GM21367 (cell line): ENCODE data around the gene CDK14.

Experiments
- ATAC-seq: cut with Tn5 transposase; IDR thresholded peaks from one replicate; pipeline ENCODE4 v1.9.1; 2021; ENCODE audit not compliant: unreplicated experiment

The CDK14 gene

DNA sequence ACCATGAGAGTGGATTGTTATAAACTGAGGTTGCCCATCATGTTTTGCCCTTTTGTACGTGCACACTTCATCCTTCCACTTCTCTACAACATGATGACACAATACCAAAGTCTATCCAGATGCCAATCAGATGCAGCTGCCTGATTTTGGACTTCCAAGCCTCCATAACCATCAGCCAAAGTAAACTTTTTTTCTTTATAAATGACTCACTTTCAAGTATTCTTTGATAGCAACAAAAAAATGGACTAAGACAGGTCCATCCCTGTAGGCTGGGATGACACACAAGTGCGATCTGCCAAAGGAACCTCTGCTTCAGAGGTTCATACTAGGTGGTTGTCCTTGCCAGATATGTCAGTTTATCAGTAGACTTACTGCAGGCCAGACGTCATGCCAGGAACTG, 347.9 kb downstream of the CDK14 start:
- no peak for ATAC-seq

DNA sequence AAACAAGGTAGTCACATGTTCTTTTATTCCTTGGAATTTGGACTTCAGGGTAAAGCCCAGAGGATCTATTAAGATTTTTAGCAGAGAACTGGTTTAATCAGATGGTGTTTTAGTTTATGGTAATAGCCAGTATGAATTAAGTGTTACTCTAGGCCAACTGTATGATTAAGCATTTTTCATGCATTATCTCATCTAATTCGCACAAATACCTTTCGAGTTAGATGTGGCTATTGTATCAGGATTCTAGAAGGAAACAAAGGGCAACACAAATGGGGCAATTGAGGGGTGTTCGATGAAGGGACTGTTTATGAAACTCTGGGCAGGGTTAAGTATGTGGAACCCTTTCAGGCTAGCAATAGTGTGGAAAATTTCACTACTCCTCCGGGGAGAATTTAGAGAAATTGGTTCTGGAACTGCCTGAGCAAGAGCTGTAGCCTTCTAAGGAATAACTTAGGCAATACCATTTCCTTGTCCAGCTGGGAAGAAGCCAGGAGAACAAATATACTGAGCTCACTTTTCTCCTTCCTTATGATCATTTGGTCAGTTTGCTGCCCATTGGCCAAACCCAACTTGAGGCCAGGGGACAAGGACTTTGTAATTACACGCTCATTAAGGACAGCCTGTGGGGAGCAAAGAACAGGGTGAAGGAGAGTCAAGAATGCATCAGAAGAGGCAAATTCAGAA, 349.1 kb downstream of the CDK14 start:
- ATAC-seq = no peak

DNA sequence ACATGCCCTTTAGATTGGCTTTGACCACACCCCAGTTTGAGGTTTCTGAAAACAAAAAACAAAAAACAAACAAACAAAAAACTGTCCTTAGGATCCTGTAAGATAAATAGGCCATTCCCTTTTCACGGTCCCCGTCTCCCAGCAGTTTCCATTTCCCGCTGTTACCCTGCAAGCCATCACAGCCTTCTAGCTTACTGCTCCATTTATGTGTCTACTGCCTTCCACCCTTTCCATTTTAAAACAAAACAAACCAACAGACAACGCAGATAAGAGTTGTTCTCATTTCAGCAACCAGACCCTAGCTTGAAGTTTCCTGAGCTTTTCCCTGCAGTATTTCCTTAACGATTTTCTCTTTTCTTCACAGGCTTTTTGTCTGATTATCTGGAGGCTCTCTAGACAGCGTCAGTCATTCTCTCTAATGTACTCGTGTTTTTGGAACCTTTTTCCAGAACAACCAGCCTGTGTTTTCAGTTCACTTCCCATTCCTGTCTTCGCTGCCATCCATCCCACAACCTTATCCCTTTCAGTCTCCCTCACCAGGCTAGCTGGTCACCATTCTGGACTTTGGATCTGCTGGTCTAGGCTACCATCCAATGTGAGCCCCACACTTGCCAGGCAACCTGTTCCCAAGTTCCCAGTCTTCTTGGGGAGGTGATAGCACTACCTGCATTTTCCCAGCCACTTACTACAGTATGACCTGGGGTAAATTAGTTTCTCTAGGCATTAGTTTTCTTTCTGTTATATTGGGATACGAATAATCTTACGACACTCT, 350.8 kb downstream of the CDK14 start:
- ATAC-seq = no peak

DNA sequence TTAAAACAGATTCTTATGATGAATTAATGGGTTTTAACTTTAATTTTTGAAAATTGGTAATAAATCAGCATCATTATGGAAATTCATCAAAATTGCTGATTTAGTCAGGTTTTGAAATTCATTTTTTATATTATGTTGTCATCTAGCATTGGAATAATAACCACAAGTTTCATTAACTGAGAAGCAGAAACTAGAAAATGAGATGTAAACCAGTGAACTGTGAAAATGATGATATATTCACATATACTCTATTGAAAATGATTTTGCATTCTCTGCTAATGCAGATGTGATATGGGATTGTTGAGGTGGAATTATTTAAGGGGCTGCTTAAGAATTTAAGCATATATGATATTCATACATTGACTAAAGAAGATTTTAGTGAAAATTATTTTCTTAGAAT, 352.0 kb downstream of the CDK14 start:
- no peak for ATAC-seq

DNA sequence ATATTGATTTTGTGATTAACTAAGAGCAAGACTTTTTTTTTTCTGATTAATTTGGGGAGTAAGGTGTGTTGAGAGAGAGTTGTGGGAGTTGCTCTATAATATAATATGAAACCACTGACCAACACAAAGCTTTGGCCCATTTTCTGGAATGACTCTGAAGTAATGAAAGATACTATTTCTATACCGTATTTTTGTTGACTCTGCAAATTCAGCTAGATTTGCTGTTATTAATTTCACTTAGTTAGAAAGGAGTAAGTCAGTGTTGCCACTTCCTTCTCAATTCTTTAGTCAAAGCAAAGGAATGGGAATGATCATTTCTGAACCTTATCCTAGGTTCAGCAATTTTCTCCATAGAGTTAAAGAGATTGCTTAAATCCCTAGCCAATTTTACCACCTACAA, 355.1 kb downstream of the CDK14 start:
- ATAC-seq = no peak

DNA sequence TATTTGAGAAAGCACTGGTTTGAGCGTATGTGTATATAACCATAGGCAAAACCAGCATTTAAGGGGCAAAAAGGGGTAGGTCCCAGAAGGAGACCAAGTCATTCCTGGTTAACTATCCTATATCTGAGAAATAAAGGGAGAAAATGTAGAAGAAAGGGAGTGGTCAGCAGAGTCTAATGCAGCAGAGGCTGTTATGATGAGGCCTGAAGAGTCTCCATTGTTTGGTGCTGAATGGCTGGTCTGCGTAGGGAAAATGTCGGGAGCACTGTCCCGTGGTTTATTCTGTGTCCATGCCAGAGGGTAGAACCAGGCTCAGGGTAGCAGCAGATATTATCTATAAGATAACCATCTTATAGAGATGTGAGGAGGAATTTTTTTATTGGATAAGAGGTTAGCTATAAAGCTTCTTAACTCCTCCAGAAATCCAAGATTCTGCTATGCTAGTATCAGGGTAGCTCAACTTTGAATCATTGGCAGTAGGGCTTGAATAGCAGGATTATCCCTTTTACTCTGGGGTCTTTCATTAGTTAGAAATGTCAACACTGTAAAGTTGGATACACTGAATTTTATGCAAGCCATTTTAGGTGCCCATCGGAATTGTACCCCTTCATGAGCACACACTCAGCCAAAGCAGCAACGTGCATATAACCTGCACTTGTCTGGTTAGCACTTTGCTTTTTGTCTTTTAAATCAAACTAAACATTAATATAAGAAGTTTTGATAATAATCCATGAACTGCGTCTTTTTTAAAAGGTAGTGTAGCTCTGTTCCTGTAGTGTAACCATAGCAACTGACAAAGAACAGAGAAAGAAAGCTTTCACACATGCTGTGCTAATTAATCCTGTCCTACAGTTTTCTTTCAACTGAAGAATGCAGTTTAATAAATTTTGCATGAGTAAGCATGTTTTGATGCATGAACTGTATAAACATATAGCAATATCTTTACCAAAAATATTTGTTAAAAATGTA, 356.1 kb downstream of the CDK14 start:
- ATAC-seq = no peak

DNA sequence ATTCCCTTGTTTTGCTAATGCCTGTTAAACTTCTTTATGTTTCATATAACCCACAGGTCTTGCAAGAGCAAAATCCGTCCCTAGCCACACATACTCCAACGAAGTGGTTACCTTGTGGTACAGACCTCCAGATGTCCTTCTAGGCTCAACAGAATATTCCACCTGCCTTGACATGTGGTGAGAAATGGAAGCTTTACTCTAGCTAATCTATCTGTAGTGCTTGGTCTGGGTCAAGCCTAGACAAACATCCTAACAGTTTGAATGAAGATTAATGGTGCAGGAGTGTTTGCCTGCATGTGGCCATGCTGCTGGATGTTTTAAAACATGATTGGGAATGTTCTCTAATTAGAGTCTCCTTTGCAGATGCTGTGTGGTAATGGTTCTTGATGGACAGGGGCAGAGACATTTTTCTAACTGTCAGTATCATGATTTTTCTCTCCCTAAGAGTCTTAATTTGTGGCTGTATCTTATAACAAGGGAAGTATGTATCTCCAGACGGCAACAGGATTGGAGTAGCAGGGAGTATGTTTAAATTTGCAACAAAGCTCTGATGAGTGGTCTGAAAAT, 359.6 kb downstream of the CDK14 start:
- no peak for ATAC-seq

DNA sequence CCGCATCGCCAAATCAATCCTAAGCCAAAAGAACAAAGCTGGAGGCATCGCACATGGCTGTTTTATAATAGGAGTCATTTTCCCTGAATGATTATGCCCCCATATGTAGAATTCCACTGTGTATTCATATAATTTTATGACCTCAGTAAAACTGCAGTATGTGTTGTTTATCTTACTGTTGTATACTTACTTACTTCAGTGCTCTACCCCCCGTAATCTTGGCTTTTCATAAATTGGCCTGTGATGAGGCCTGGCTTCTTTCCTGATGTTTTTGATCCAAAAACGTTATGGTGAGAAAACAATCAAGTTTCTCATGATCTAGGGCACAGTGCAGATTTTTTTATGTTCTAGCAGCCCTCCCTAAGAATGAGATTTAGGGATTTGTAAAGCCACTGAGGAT, 361.8 kb downstream of the CDK14 start:
- ATAC-seq = no peak

DNA sequence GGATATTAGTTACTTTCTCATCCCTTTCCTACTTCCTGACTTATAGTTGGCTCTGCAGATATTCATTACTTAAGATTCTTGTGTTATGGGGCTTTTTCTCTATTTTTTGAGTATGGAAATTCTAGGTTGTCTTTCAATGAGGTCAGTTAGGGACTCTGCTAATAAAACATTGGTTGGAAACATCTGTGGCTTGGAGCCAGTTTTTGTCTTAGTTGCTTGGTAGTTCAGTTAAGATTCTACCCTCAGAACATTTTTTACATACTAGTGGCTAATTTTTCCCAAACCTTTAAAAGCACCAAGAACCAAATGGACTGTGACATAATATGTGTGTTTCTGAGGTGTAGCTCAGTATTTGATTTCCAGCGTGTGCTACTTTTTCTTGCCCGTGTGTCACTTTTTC, 362.5 kb downstream of the CDK14 start:
- no peak for ATAC-seq

DNA sequence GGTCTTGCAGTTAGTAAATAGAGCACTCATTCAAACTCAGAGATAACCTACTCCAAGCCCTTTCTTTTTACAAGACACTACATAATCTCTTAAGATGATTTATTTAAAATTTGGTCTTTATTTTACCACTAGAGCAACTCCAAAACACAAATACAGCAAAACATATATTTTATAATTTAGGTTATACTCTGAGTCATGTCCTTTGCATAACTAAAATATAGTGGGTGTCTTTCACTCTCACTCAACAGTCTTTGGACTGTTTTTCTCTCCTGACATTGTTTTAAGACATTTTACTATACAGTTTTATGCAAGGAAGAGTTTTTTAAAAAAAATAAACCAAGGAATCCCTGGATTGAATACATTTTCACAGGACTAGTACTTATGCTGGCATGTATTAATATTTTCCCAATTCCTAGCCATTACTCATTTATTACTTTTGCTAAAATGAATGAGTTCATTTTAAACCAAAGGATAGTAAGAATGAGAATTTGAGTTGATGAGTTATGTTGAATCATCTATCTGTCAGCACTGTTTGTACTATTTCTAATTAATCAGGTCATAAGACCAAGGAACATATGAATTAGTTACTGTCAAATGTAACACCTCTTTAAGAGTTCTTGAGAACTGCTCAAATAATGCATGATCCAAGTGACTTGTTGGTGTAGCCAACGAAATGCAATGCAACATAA, 365.1 kb downstream of the CDK14 start:
- ATAC-seq = no peak

DNA sequence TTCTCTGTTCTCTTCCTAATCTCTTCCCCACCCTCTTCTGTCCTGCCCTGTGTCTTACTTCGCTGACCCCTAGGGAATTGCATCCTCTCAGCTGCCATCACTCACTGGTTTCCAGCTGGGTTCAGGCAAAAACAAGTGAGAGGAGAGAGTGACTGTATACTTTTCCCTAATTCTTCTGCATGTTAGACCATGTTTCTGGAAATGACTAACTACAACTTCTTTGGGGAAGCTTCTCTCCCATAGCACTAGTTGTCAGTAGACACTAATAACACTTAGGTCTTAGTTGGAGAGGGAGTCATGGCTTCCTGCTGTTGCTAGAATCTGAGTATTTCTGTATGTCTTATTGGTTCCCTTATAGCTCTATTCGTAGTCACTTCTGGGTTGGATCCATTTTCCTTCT, 369.1 kb downstream of the CDK14 start:
- no peak for ATAC-seq

DNA sequence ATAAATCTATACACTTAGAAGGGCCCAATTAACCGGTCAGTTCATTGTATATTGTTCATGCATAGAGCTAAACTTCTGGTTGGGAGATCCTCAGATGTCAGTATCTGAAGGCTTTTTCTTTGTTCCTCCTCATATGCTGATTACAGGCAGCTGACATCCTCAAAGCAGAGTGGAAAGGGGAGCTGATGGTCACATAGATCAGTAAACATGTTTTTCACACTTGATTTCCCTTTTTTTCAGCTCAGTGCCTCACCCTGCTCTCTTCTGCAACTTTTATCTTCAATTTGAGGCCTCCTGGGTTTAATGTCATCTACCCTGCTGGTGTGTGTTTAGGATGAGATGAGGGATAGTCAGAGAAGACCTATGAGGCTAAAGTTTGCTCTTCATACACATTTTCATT, 370.2 kb downstream of the CDK14 start:
- ATAC-seq = no peak

DNA sequence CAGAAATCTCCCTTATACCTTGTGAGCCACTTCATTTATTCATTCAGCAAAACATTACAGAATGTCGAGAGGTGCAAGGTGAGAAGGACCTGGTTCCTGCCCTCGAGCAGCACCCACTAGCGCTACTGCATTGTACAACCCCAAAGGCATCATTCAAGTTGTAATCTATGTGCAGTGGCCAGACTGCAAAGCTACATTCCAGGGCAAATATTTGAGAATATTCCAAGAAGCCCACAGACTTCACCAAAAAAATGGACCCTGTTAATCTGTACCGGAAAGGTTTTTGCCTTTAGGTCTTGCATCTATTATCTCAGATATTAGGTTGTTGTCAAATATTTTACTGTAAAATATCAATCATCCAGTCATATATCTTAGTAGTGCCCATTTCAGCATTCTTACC, 372.8 kb downstream of the CDK14 start:
- no peak for ATAC-seq

DNA sequence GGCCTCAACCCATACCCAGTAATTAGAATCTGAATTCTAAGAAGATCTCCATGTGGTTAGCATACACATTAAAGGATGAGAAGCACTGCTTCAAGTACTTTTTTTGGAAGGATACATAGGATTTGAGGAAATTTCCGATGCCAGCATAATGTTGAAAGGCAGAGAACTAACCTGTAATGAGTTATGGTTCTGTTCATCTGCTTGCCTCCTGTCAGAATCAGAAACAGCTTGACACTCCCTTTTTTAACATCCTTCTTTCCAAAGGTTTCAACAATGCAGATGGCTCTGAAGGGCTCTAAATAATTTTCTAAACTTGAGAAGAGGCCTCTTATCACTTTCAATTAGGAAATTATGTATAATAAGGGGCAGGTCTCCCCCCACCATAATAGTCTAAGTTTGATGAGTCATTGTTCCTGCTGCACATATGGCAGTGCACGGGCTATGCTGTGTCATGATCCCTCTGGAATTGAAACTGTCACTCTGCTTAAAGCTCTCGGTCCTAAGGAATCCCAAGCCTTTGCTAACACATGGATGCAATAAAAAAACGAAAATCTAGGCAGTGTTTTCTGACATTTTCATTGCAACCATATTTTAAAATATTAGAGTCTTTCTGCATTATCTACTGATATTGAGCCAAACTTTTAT, 376.9 kb downstream of the CDK14 start:
- ATAC-seq = no peak

DNA sequence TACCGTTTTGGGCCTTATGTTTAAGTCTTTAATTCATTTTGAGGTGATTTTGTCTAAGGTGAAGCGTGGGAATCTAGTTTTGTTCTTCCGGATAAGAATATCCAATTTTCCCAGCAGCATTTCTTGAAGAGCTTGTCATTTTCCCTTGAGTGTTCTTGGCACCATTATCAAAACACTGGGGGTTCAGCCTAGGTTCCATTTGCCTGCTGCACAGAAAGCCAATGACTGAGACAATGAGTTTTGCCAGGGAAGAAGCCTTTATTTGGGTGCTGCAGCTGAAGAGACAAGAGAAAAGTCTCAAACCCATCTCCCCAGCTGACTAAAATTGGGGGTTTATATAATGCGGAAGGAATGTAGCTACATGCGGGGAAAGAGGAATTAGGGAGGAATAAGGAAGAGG, 380.9 kb downstream of the CDK14 start:
- no peak for ATAC-seq

DNA sequence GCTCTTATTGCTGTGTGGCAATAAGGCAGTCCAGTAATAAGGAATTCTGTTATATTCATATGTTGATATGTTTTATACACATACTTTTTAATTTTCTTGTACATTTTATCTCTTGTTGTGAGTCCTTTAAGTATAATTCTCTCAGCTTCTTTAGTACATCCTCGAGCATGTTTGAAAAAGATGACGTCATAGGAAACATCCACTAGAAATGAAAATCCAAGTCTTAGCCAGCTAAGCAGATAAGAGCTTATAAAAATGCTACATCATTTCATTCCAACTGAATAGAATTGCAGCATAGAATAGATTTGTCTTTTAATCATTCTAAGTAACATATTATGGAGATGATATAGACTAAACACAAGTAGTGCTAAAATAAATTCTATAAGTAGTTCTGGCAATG, 384.4 kb downstream of the CDK14 start:
- no peak for ATAC-seq

DNA sequence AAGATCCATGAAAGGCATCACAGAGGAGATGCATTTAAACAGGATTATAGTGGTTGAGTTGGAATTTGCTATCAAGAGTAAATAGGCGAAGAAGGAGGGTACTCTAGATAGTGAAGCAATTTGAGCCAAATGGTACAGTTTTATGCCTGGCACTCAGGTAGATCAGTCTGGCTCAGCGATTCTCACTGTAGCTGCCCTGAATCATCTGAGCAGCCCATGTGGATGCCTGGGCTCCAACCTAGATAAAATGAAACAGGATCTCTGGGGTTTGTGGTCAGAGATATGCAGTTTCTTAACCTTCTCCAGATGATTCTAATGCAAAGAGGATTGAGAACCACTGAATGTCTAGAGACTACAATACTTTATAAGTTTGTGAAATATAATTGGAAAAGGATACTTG, 386.1 kb downstream of the CDK14 start:
- no peak for ATAC-seq

DNA sequence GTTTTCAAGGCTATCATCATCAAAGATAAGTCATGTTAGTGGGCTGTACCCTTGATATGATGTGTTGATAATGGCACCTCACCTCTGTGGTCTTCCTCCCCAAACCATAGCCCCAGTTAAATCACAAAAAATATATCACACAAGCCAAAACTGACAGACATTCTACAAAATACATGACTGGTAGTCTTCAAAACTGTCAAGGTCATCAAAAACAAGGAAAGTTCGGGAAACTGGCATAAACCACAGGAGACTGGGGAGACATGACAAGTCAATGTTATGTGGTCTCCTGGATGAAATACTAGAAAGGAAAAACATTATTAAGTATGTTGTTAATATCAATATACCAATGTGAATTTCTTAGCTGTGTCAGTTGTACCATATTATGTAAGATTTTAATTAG, 388.6 kb downstream of the CDK14 start:
- no peak for ATAC-seq

DNA sequence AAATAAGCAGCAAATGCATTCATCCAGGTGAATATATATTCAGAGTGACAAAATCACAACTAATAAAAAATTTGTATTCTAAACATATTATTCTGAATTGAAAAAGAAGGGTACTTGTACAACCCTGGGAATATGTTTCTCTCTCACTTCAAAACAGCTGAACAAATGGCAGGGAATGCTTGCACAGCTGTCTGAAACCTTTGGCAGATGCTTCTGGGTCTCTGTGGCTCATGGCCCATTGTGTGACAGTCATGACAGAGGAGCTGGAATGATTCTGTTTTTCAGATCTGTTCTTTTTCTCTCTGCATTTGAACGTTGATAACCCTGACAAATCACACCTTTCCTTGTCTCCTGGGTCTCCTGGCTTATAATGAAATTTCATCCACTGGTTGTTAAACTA, 392.4 kb downstream of the CDK14 start:
- ATAC-seq = no peak
